GM10266 (cell line): ENCODE data around the gene GPR4.

Source experiments
- DNase-seq: peaks from one replicate; pipeline ENCODE4 v3.0.0; 2012; ENCODE audit errors: extremely low spot score
- TF ChIP-seq, protein P1 (sequence below): IDR thresholded peaks from 2 replicates; pipeline ENCODE4 v1.5.1; 2012; ENCODE audit warnings: mild to moderate bottlenecking, low read depth; ENCODE audit not compliant: control insufficient read depth, insufficient read depth; ENCODE audit errors: missing control alignments

The GPR4 gene

DNA sequence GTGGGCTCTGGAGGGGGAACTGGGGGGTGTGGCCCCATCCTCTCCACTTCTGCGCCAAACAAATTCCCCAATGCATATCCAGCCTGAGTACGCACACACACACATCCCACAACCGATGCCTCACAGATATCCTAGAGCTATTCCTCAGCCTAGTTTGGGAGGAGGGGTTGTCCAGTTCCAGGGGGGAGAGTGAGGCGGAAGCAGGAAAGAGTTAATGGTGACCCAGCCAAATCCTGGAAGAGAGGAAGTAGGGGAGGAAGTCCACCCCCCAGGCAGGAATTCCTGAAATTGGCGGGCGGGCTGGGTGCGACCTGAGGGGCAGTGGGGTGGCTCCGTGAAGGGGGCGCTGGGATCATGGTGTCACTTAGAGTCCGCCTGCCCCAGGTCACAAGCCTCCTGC is 897 bp downstream of the GPR4 start:
- TF ChIP-seq, protein P1, sequence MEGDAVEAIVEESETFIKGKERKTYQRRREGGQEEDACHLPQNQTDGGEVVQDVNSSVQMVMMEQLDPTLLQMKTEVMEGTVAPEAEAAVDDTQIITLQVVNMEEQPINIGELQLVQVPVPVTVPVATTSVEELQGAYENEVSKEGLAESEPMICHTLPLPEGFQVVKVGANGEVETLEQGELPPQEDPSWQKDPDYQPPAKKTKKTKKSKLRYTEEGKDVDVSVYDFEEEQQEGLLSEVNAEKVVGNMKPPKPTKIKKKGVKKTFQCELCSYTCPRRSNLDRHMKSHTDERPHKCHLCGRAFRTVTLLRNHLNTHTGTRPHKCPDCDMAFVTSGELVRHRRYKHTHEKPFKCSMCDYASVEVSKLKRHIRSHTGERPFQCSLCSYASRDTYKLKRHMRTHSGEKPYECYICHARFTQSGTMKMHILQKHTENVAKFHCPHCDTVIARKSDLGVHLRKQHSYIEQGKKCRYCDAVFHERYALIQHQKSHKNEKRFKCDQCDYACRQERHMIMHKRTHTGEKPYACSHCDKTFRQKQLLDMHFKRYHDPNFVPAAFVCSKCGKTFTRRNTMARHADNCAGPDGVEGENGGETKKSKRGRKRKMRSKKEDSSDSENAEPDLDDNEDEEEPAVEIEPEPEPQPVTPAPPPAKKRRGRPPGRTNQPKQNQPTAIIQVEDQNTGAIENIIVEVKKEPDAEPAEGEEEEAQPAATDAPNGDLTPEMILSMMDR, result no peak
- no peak for DNase-seq

DNA sequence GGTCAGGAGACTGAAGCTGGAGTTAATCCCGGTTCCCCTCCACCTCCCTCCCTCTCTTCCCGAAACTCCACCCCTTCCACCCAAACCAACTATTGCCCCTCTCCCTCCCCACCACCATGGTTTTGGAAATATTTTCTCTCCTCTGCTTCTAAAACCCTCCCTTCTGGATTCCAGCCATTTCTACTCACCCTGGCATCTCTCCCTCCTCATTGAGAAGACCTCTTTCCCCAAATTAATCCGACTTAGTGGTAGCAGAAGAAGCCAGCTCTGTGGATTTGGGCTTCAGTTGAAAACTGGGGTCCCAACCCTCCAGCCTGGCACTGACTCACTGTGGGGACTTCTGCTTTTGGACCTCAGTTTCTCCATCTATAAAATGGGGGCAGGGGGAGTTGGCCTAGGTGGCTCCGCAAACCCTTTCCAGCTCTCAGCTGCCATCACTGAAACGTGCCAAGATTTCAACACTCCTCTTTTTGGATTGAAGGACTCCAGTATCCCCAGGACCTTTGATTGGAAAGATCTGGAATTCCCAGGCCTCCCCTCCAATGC is 1.6 kb downstream of the GPR4 start:
- TF ChIP-seq, protein P1, result no peak

DNA sequence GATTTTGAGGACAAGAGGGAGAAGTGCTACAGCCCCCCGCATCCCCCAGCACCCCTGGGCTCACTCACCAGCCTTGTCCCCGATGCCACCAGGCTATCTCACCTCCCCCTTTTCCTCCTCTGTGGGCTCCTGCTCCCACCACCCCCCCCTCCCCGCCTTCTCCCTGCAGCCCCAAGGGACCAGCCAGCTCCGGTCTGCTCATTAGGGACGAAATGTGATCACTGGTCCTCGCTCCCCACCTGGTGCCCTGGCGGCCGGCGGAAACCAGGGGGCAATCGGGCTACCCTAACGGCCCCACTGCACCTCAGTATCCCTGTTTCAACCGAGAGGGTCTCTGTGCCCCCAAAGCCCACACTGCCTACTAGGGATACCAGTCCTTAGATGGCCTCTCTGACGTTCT is 2.7 kb downstream of the GPR4 start:
- peak; percentile 25 for DNase-seq
- TF ChIP-seq, protein P1, result no peak

More for the DNA sequence above, 1.6 kb downstream of the GPR4 start:
- DNase-seq, result no peak

GRCh38 chr19:45598267-45599001 is 3.6 kb downstream of the GPR4 start:
- peak; percentile 25 for DNase-seq
- TF ChIP-seq, protein P1, result no peak

GRCh38 chr19:45597425-45598111 is 4.4 kb downstream of the GPR4 start:
- no peak for DNase-seq
- TF ChIP-seq, protein P1, result no peak

DNA sequence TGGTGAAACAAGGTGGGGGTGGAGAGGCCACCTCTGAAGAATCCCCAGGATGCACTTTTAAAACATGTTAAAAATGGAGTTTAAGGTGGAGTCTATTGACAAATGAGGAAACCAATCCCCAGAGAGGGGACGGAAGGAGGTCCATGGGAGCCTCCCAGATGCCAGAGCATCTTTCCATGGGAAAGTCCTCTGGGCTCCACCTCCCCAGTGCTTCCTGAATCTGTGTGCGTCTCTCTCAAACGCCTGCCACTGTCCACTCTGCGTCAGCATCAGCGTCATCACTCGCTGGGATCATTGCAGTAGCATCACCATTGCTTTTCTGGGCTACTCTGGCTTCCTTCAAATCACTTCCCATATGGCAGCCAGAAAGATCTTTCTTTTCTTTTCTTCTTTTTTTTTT is 6.2 kb downstream of the GPR4 start:
- DNase-seq, result no peak
- TF ChIP-seq, protein P1, result no peak

GRCh38 chr19:45593520-45593919 is 8.5 kb downstream of the GPR4 start:
- TF ChIP-seq, protein P1, result no peak
- DNase-seq, result no peak
